ENCODE results near the gene TIGD2.

The TIGD2 gene

GRCh38 chr4:89123451-89123851, 12.1 kb downstream of the TIGD2 start:
- peak; percentile 87 for ATAC-seq (ENCODE audit: low read depth)
- no peaks in the 10 kb centered on the region for H3K9me3 ChIP-seq (ENCODE audit: severe bottlenecking)
- no peak for DNase-seq (ENCODE audit: low spot score)
- peak overlapping the region; percentile 2 for H3K27ac ChIP-seq (ENCODE audit: poor library complexity, severe bottlenecking)
- H3K4me1 ChIP-seq (ENCODE audit: insufficient read depth, poor library complexity, severe bottlenecking) = peaks cover 11% of the 10 kb centered on the region
- H3K4me3 ChIP-seq (ENCODE audit: severe bottlenecking) = no peak overlapping the region
- no peaks in the 10 kb centered on the region for H3K27me3 ChIP-seq (ENCODE audit: insufficient read depth, poor library complexity, severe bottlenecking)
- H3K36me3 ChIP-seq (ENCODE audit: low read depth) = no peaks in the 10 kb centered on the region
- TF ChIP-seq, protein P1, sequence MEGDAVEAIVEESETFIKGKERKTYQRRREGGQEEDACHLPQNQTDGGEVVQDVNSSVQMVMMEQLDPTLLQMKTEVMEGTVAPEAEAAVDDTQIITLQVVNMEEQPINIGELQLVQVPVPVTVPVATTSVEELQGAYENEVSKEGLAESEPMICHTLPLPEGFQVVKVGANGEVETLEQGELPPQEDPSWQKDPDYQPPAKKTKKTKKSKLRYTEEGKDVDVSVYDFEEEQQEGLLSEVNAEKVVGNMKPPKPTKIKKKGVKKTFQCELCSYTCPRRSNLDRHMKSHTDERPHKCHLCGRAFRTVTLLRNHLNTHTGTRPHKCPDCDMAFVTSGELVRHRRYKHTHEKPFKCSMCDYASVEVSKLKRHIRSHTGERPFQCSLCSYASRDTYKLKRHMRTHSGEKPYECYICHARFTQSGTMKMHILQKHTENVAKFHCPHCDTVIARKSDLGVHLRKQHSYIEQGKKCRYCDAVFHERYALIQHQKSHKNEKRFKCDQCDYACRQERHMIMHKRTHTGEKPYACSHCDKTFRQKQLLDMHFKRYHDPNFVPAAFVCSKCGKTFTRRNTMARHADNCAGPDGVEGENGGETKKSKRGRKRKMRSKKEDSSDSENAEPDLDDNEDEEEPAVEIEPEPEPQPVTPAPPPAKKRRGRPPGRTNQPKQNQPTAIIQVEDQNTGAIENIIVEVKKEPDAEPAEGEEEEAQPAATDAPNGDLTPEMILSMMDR (IDR thresholded peaks at IDR 0.05; ENCODE audit: poor library complexity, severe bottlenecking) = no peak

DNA sequence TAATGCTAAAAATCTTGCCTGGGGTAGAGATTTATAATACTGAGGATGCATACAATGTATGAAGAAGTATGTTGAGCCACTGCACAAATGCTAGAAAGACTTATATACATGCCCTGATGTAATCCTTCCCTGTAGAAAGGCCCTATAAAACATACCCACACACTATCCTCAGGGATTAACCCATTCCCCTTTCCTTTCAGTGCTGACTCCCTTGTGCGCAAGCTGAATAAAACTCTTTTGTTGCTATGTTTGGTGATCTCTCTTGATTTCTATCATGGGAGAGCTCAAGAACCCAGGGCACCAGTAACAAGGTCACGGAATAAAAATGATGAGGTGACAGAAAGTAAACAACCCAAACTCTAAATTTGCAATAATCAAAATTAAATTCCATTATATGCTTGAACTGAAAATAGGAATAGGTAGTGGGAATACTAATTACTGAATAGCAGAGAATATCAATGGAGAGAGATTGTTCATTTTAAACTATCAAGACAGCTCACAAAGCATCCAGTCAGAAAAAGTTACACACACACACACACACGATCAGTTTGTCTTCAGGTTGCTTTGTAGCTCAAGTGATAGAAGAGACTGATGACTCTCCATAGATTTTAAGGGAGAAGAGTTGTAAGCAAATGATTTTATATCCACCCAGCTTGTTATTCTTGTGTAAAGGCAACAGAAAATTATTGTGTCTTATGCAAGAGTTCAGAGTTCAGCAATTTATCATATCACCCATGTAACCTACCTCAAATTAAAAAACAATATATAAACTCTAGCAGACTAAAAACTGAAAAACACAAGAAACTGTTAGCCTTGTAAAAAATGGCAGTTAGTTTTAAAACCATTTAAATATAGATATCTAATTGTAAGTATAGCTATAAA, 14.8 kb downstream of the TIGD2 start:
- ATAC-seq (ENCODE audit: low read depth) = no peak
- Histone ChIP-seq H3K4me1 (ENCODE audit: insufficient read depth, poor library complexity, severe bottlenecking) (peaks cover 7% of the 10 kb centered on the region), H3K4me3 (ENCODE audit: severe bottlenecking) (no peak overlapping the region), H3K36me3 (ENCODE audit: low read depth) (no peaks in the 10 kb centered on the region), H3K9me3 (ENCODE audit: severe bottlenecking) (no peaks in the 10 kb centered on the region), H3K27me3 (ENCODE audit: insufficient read depth, poor library complexity, severe bottlenecking) (no peaks in the 10 kb centered on the region), H3K27ac (ENCODE audit: poor library complexity, severe bottlenecking) (no peak overlapping the region)
- TF ChIP-seq, protein P1 (IDR thresholded peaks at IDR 0.05; ENCODE audit: poor library complexity, severe bottlenecking) = no peak
- no peak for DNase-seq (ENCODE audit: low spot score)

DNA sequence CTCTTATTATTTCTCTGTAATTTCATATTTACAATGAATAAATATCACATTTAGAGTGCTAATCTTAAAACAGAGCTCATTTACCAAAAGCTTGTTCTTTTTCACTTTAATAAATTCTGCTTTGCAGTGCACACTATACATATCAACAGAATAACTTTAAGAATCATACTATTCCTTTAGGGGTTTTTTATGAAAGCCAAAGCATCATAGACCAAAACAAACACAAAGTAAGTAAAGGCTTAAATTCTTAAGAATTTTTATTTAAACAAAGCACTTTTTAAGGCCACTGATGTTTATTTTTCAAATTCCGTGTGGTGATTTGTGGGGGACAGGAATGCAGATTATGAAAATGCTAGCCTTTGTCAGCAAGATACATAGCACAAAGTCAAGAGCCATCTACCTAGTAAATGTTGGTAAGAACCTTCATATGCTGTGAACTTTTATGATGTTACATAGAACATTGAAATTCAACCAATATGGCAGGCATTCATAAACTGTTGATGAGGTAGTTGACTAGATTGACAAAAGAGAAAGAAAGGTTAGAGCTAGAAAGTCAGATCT, 17.8 kb downstream of the TIGD2 start:
- Histone ChIP-seq H3K4me1 (ENCODE audit: insufficient read depth, poor library complexity, severe bottlenecking) (no peaks in the 10 kb centered on the region), H3K27ac (ENCODE audit: poor library complexity, severe bottlenecking) (no peak overlapping the region), H3K27me3 (ENCODE audit: insufficient read depth, poor library complexity, severe bottlenecking) (no peaks in the 10 kb centered on the region), H3K9me3 (ENCODE audit: severe bottlenecking) (no peaks in the 10 kb centered on the region), H3K36me3 (ENCODE audit: low read depth) (no peaks in the 10 kb centered on the region), H3K4me3 (ENCODE audit: severe bottlenecking) (no peak overlapping the region)
- TF ChIP-seq, protein P1 (IDR thresholded peaks at IDR 0.05; ENCODE audit: poor library complexity, severe bottlenecking) = no peak
- no peak for ATAC-seq (ENCODE audit: low read depth)
- no peak for DNase-seq (ENCODE audit: low spot score)

DNA sequence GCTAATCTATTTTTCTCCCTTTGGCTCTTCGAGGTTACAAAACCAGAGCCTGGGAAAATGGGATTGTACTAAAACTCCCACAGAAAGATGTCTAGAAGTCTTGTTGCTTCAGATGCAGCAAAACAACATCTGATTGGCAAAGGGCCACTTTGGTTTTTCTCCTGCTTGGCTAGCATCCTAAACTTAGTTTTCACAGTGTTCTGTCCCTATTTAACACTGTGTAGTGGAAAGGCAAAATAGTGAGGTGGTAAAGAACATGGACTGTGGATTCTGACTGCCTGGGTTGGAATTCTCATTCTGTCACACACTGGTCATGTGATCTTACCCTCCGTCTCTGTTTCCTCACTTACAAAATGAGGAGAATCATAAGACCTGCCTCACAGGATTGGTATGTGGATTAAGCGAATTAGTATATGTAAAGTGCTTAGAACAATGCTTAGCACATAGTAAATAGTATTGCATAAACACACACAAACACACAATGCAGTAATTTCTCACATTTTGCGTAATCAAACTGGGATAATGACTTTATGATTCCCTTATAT, 23.5 kb downstream of the TIGD2 start:
- Histone ChIP-seq H3K9me3 (ENCODE audit: severe bottlenecking) (no peaks in the 10 kb centered on the region), H3K4me1 (ENCODE audit: insufficient read depth, poor library complexity, severe bottlenecking) (peaks cover 3% of the 10 kb centered on the region), H3K4me3 (ENCODE audit: severe bottlenecking) (no peak overlapping the region), H3K27me3 (ENCODE audit: insufficient read depth, poor library complexity, severe bottlenecking) (no peaks in the 10 kb centered on the region), H3K27ac (ENCODE audit: poor library complexity, severe bottlenecking) (no peak overlapping the region), H3K36me3 (ENCODE audit: low read depth) (no peaks in the 10 kb centered on the region)
- ATAC-seq (ENCODE audit: low read depth) = peak; percentile 77
- DNase-seq (ENCODE audit: low spot score) = no peak
- TF ChIP-seq, protein P1 (IDR thresholded peaks at IDR 0.05; ENCODE audit: poor library complexity, severe bottlenecking) = no peak
